Vagina (tissue), 2 donors: ENCODE data around the gene BEAN1. TPM values are rescaled to one million over a fixed set of nuclear protein-coding genes. Genes with fewer than 3 reads are reported as not detected.
A peak's percentile ranks its signal among the peaks of the same experiment; 100 is the strongest.

Experiments
- DNase-seq, 2 donors: peaks; one replicate each; pipeline ENCODE4 v3.0.0-alpha.2; 2017; ENCODE audit errors: extremely low spot score in 2 of 2
- H3K27ac ChIP-seq: fragments of 200-600 bp; sonication (generic); one replicate; pipeline ENCODE4 v1.5.1; 2019
- H3K27me3 ChIP-seq: fragments of 200-600 bp; sonication (generic); one replicate; pipeline ENCODE4 v1.5.1; 2019
- H3K36me3 ChIP-seq, 2 donors: fragments of 200-600 bp; sonication (generic); one replicate each; pipeline ENCODE4 v1.5.1; 2017 to 2019
- H3K4me1 ChIP-seq: fragments of 200-600 bp; sonication (generic); one replicate; pipeline ENCODE4 v1.5.1; 2019
- H3K4me3 ChIP-seq, 2 donors: fragments of 200-600 bp; sonication (generic); 1 replicate in 1 of 2; 2 replicates in 1 of 2; pipeline ENCODE4 v1.5.1; 2016 to 2019
- H3K9me3 ChIP-seq: fragments of 200-600 bp; sonication (generic); one replicate; pipeline ENCODE4 v1.5.1; 2019
- CTCF ChIP-seq, 3 experiments: fragments of 450-650 bp in 2 of 3; fragments of 200-600 bp in 1 of 3; sonication (generic) in 1 of 3; IDR thresholded peaks; one replicate each; pipeline ENCODE4 v1.5.1; 2017 to 2019; ENCODE audit warnings: antibody characterized with exemption in 3 of 3, mild to moderate bottlenecking in 2 of 3, moderate library complexity in 2 of 3
- POLR2A ChIP-seq, 2 donors: fragments of 450-650 bp; IDR thresholded peaks; one replicate each; pipeline ENCODE4 v1.6.1; 2017; ENCODE audit warnings: antibody characterized with exemption in 2 of 2, mild to moderate bottlenecking in 2 of 2, moderate library complexity in 2 of 2
- POLR2AphosphoS5 ChIP-seq, 2 donors: sonication (generic); formaldehyde crosslinking; IDR thresholded peaks; one replicate each; pipeline ENCODE4 v1.9.0; 2017; ENCODE audit warnings: antibody characterized with exemption in 2 of 2, mild to moderate bottlenecking in 2 of 2, low read depth in 1 of 2; ENCODE audit not compliant: insufficient read depth in 1 of 2
- intact Hi-C: fragments of 100-400 bp; cut with DNase I; formaldehyde crosslinking; loops from one replicate; pipeline ENCODE4 v1.15.1; 2023
- total RNA-seq: library from RNA; depleted of rRNA; stranded (reverse); fragments of >200 nt; gene quantifications from one replicate; pipeline ENCODE4 v1.2.3, GENCODE V29; 2016

BEAN1 gene
- total RNA-seq, 1 donor from 2014 or later, result not detected

- peaks cover 59% of the 10 kb centered on the region for H3K4me1 ChIP-seq
- H3K4me3 ChIP-seq, result no peak overlapping the region
- no peak for DNase-seq
- H3K27me3 ChIP-seq, result no peaks in the 10 kb centered on the region
- peak overlapping the region; percentile 33 for H3K27ac ChIP-seq
- TF ChIP-seq POLR2AphosphoS5 (IDR thresholded peaks at IDR 0.05; ENCODE audit: insufficient read depth in 1 of 2, low read depth in 1 of 2) (no peak), CTCF (IDR thresholded peaks at IDR 0.05) (no peak), POLR2A (IDR thresholded peaks at IDR 0.05) (no peak)
- no peaks in the 10 kb centered on the region for H3K36me3 ChIP-seq
- no peaks in the 10 kb centered on the region for H3K9me3 ChIP-seq
- intact Hi-C loops, result loop anchor here (10.0 kb wide), 1 partner anchor 85 kb away; the partner anchor contains the start of gene CMTM3
Measured at GRCh38 chr16:66519482-66520373, 92.6 kb downstream of the BEAN1 start.

GRCh38 chr16:66520406-66521170 lies 93.5 kb downstream of the BEAN1 start:
- peaks cover 54% of the 10 kb centered on the region for H3K4me1 ChIP-seq
- no peak overlapping the region for H3K4me3 ChIP-seq
- DNase-seq, result no peak
- intact Hi-C loops, result loop anchor here (10.0 kb wide), 1 partner anchor 84 kb away; the partner anchor contains the start of gene CMTM3
- H3K27me3 ChIP-seq, result no peaks in the 10 kb centered on the region
- peaks cover 0 to 7% of the 10 kb centered on the region in 2 donors for H3K36me3 ChIP-seq
- H3K9me3 ChIP-seq, result no peaks in the 10 kb centered on the region
- H3K27ac ChIP-seq, result peak overlapping the region; percentile 50
- no peak for TF ChIP-seq POLR2A (IDR thresholded peaks at IDR 0.05)
- no peak for TF ChIP-seq CTCF (IDR thresholded peaks at IDR 0.05)
- no peak for TF ChIP-seq POLR2AphosphoS5 (IDR thresholded peaks at IDR 0.05; ENCODE audit: insufficient read depth in 1 of 2, low read depth in 1 of 2)

GRCh38 chr16:66521252-66521713 lies 94.2 kb downstream of the BEAN1 start:
- no peaks in the 10 kb centered on the region for H3K9me3 ChIP-seq
- no peak overlapping the region for H3K4me3 ChIP-seq
- TF ChIP-seq POLR2AphosphoS5 (IDR thresholded peaks at IDR 0.05; ENCODE audit: insufficient read depth in 1 of 2, low read depth in 1 of 2), result no peak
- no peak for TF ChIP-seq POLR2A (IDR thresholded peaks at IDR 0.05)
- no peak for TF ChIP-seq CTCF (IDR thresholded peaks at IDR 0.05)
- H3K27me3 ChIP-seq, result no peaks in the 10 kb centered on the region
- intact Hi-C loops, result loop anchor here (10.0 kb wide), 1 partner anchor 84 kb away; the partner anchor contains the start of gene CMTM3
- H3K36me3 ChIP-seq, result peaks cover 0 to 14% of the 10 kb centered on the region in 2 donors
- peak overlapping the region; percentile 50 for H3K27ac ChIP-seq
- DNase-seq, result no peak
- peaks cover 47% of the 10 kb centered on the region for H3K4me1 ChIP-seq

- Histone ChIP-seq H3K9me3 (no peaks in the 10 kb centered on the region), H3K27ac (peak overlapping the region; percentile 50), H3K4me3 (no peak overlapping the region), H3K27me3 (no peaks in the 10 kb centered on the region), H3K36me3 (peaks cover 0 to 20% of the 10 kb centered on the region in 2 donors), H3K4me1 (peaks cover 40% of the 10 kb centered on the region)
- TF ChIP-seq CTCF (IDR thresholded peaks at IDR 0.05), result no peak
- TF ChIP-seq POLR2AphosphoS5 (IDR thresholded peaks at IDR 0.05; ENCODE audit: insufficient read depth in 1 of 2, low read depth in 1 of 2), result peak in 1 of 2 donors; percentile 54
- intact Hi-C loops, result loop anchor here (10.0 kb wide), 1 partner anchor 83 kb away; the partner anchor contains the start of gene CMTM3
- DNase-seq, result peak in 1 of 2 donors; percentile 88
Measured at GRCh38 chr16:66521951-66522771, 95.1 kb downstream of the BEAN1 start.
